Peyer's patch (tissue), 4 donors: ENCODE data around the gene CYP26C1. TPM values are rescaled to one million over a fixed set of nuclear protein-coding genes. Genes with fewer than 3 reads are reported as not detected.

Experiments used
- DNase-seq, 3 donors: peaks; one replicate each; pipeline ENCODE4 v3.0.0-alpha.2; 2017 to 2019
- H3K27ac ChIP-seq, 4 donors: fragments of 200-600 bp; sonication (generic); one replicate each; pipeline ENCODE4 v1.5.1; 2016 to 2019
- H3K27me3 ChIP-seq, 2 donors: fragments of 200-600 bp; sonication (generic); one replicate each; pipeline ENCODE4 v1.5.1; 2019
- H3K36me3 ChIP-seq, 3 donors: fragments of 200-600 bp; sonication (generic); one replicate each; pipeline ENCODE4 v1.5.1; 2016 to 2019
- H3K4me1 ChIP-seq, 4 donors: fragments of 200-600 bp; sonication (generic); one replicate each; pipeline ENCODE4 v1.5.1; 2016 to 2019
- H3K4me3 ChIP-seq, 4 donors: fragments of 200-600 bp; sonication (generic); 1 replicate in 3 of 4; 2 replicates in 1 of 4; pipeline ENCODE4 v1.5.1; 2016 to 2019; ENCODE audit warnings: mild to moderate bottlenecking in 1 of 4
- H3K9me3 ChIP-seq, 4 donors: fragments of 200-600 bp; sonication (generic); one replicate each; pipeline ENCODE4 v1.5.1; 2016 to 2019; ENCODE audit warnings: mild to moderate bottlenecking in 1 of 4
- POLR2A ChIP-seq, 2 donors: fragments of 450-650 bp; IDR thresholded peaks; one replicate each; pipeline ENCODE4 v1.5.1; 2017; ENCODE audit warnings: antibody characterized with exemption in 2 of 2, mild to moderate bottlenecking in 2 of 2, moderate library complexity in 2 of 2
- total RNA-seq, 4 donors: library from RNA; depleted of rRNA; stranded (reverse); fragments of >200 nt; gene quantifications; one replicate each; pipeline ENCODE4 v1.1.0, GENCODE V29; 2016
- TF ChIP-seq, protein P1 (sequence below), 6 experiments: fragments of 450-650 bp in 4 of 6; fragments of 200-600 bp in 2 of 6; sonication (generic) in 1 of 6; IDR thresholded peaks; one replicate each; pipeline ENCODE4 v1.5.1; 2017 to 2019; ENCODE audit warnings: antibody characterized with exemption in 6 of 6, mild to moderate bottlenecking in 3 of 6, moderate library complexity in 1 of 6

Gene CYP26C1
- total RNA-seq, 4 donors from 2014 or later = not detected

DNA sequence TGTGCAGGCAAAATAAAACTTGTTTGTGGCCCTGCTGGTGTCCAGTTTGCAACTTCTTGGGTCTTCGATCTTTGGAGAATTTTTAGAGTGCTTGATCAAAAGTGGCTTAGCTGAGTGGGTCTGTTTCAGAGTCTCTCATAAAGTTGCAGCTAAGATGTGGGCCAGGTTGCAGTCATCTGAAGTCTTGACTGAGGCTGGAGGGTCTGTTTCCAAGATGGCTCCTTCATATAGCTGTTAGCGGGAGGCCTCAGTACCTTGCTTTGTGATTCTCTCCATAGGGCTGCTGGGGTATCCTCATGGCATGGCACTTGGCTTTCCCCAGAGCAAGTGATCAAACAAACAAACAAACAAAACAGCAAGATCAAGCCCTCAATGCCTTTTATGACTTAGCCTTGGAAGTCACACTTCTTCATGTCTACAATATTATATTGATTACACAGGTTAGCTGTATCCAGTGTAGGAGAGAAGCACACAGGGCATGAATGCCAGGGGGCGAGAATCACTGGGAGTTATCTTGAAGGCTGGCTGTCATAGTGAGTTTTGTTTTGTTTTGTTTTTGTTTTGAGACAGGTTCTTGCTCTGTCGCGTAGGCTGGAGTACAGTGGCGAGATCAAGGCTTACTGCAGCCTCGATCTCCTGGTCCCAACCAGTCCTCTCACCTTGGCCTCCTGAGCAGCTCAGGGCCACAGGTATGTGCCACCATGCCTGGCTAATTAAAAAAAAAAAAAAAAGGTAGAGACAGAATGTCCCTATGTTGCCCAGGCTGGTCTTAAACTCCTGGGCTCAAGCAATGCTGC lies 23.3 kb downstream of the CYP26C1 start:
- no peak for DNase-seq
- Histone ChIP-seq H3K4me3 (no peak overlapping the region), H3K36me3 (no peaks in the 10 kb centered on the region), H3K27ac (no peak overlapping the region), H3K27me3 (no peaks in the 10 kb centered on the region), H3K9me3 (no peaks in the 10 kb centered on the region), H3K4me1 (no peaks in the 10 kb centered on the region)
- TF ChIP-seq, protein P1, sequence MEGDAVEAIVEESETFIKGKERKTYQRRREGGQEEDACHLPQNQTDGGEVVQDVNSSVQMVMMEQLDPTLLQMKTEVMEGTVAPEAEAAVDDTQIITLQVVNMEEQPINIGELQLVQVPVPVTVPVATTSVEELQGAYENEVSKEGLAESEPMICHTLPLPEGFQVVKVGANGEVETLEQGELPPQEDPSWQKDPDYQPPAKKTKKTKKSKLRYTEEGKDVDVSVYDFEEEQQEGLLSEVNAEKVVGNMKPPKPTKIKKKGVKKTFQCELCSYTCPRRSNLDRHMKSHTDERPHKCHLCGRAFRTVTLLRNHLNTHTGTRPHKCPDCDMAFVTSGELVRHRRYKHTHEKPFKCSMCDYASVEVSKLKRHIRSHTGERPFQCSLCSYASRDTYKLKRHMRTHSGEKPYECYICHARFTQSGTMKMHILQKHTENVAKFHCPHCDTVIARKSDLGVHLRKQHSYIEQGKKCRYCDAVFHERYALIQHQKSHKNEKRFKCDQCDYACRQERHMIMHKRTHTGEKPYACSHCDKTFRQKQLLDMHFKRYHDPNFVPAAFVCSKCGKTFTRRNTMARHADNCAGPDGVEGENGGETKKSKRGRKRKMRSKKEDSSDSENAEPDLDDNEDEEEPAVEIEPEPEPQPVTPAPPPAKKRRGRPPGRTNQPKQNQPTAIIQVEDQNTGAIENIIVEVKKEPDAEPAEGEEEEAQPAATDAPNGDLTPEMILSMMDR (IDR thresholded peaks at IDR 0.05) = no peak
- TF ChIP-seq POLR2A (IDR thresholded peaks at IDR 0.05) = no peak

DNA sequence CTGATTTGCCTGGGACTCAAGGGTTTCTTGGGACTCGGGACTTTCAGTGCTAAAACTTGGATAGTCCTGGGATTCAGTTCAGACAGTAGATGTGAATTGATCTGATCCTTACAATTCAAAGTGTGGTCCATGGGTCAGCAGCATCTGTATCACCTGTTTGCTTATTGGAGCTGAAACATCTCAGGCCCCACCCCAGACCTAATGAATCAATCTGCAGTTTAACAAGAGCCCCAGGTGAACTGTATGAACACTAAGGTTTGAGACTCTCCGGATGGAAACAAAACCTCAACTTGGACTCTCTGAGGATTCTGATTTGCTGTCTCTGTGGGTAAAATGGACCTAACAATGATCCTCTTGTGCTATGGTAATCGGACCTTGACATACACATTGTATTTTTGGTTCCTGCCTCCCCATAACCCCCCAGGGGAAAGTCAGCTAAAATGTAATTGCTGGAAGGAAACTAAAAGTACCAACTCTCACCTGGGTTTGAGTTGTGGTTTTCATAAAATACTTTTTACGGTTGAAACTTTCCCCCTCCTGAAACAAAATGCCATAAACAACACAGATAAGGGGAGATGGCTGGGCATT lies 24.8 kb downstream of the CYP26C1 start:
- Histone ChIP-seq H3K36me3 (no peaks in the 10 kb centered on the region), H3K27me3 (no peaks in the 10 kb centered on the region), H3K27ac (no peak overlapping the region), H3K4me1 (no peaks in the 10 kb centered on the region), H3K4me3 (no peak overlapping the region), H3K9me3 (no peaks in the 10 kb centered on the region)
- no peak for TF ChIP-seq POLR2A (IDR thresholded peaks at IDR 0.05)
- TF ChIP-seq, protein P1 (IDR thresholded peaks at IDR 0.05) = no peak
- no peak for DNase-seq

DNA sequence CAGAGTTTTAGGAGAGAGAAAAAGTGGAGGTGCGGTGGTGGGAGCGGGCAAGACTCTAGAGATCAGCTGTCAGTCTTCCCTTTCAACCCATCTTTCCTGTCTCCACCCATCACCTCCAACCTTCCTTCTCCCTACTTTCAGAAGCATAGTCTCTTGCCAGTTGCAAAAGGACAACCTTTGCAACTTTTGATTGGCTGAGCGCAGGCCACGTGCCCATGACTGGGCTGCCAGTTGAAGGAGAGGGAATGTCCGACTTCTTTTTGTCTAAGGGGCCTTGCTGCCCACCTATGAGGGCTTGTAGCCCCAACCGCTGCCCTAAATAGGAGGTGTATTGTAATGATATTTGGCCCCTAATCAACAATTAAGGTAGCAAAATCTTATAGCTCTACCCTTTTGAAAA lies 25.7 kb downstream of the CYP26C1 start:
- Histone ChIP-seq H3K27me3 (no peaks in the 10 kb centered on the region), H3K36me3 (no peaks in the 10 kb centered on the region), H3K4me1 (no peaks in the 10 kb centered on the region), H3K27ac (no peak overlapping the region), H3K9me3 (no peaks in the 10 kb centered on the region), H3K4me3 (no peak overlapping the region)
- TF ChIP-seq POLR2A (IDR thresholded peaks at IDR 0.05) = no peak
- TF ChIP-seq, protein P1 (IDR thresholded peaks at IDR 0.05) = no peak
- DNase-seq = no peak

- no peak overlapping the region for H3K4me3 ChIP-seq
- DNase-seq = no peak
- no peaks in the 10 kb centered on the region for H3K36me3 ChIP-seq
- H3K4me1 ChIP-seq = no peaks in the 10 kb centered on the region
- no peaks in the 10 kb centered on the region for H3K9me3 ChIP-seq
- TF ChIP-seq POLR2A (IDR thresholded peaks at IDR 0.05) = no peak
- TF ChIP-seq, protein P1 (IDR thresholded peaks at IDR 0.05) = no peak
- no peaks in the 10 kb centered on the region for H3K27me3 ChIP-seq
- no peak overlapping the region for H3K27ac ChIP-seq
Measured at GRCh38 chr10:93087846-93088245, 27.2 kb downstream of the CYP26C1 start.

- TF ChIP-seq POLR2A (IDR thresholded peaks at IDR 0.05) = no peak
- TF ChIP-seq, protein P1 (IDR thresholded peaks at IDR 0.05) = no peak
- Histone ChIP-seq H3K4me3 (no peak overlapping the region), H3K9me3 (no peaks in the 10 kb centered on the region), H3K27ac (no peak overlapping the region), H3K27me3 (no peaks in the 10 kb centered on the region), H3K4me1 (no peaks in the 10 kb centered on the region), H3K36me3 (no peaks in the 10 kb centered on the region)
- DNase-seq = no peak
Measured at GRCh38 chr10:93088466-93088865, 27.9 kb downstream of the CYP26C1 start.
